Hematopoietic multipotent progenitor cell treated with erythropoietin and hydrocortisone succinate and interleukin-3 and kit ligand, for 15 days (in vitro differentiated cells): ENCODE measurements around the gene COQ10A.

Source experiments
- DNase-seq: peaks from one replicate; pipeline ENCODE4 v3.0.0-alpha.2; 2015; ENCODE audit warnings: low spot score

COQ10A gene

GRCh38 chr12:56266693-56267442 lies at the start of gene COQ10A:
Gene COQ10A, plus strand, starts transcription at chr12:56266942. Its CDS starts 177 bp downstream, at chr12:56267119.
- peak; percentile 80 for DNase-seq

DNA sequence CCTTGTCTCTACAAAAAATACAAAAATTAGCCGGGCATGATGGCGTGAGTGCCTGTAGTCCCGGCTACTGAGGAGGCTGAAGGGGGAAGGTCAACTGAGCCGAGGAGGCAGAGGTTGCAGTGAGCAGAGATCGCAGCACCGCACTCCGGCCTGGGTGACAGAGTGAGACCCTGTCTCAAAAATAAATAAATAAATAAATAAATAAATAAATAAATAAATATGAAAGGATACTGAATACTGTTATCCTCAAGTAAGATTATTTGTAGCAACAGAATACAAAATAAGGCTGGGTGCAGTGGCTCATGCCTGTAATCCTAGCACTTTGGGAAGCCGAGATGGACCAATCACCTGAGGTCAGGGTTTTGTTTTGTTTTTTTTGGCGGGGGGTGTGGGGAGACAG lies 46.9 kb upstream of the COQ10A start:
- DNase-seq: no peak

GRCh38 chr12:56220611-56221231 lies 46.0 kb upstream of the COQ10A start:
- peak; percentile 21 for DNase-seq

- peak; percentile 21 for DNase-seq
Observed at GRCh38 chr12:56221232-56221756, 45.4 kb upstream of the COQ10A start.

DNA sequence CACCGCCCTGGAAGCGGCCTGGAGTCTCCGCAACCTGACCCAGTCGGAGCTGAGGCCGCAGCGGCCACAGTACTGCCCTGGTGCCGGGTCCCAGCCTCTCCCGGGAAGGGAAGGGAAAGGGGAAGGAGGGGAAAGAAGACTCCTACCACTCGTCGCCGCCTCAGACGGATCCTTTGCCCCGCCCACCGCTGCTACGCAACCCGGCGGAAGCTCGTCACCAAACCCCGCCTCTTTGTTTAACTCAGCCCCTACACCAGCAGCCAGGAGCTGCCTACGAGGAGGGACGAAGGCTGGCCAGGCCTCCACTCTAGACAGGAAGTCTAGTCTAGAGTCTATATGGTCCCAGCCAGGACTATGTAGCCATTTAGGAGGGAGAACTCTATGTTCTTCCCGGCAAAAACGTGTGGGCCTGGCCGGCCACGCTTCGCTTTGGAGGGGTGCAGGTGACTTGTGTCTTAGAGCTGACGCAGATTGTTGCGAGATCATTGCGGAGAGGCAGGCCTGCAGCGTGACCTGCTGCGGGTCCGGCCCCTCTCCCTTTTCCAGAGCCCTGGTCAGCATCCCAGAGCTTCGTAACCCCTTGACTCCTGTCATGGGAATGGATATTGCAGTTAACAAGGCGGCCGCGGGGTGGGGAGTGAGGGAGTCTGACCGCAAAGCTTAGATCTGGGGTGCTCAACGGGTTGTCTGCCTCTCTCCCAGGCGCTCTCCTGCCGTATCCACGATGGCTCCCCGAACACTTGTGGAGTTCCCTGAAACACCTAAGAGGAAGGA lies 44.8 kb upstream of the COQ10A start, which contains the start of gene RNF41:
TSS of gene RNF41 (minus strand) at position 166 of the 774 bp plus-strand sequence. CDS start 7,875 bp downstream, outside the sequence.
- peak; percentile 96 for DNase-seq

DNA sequence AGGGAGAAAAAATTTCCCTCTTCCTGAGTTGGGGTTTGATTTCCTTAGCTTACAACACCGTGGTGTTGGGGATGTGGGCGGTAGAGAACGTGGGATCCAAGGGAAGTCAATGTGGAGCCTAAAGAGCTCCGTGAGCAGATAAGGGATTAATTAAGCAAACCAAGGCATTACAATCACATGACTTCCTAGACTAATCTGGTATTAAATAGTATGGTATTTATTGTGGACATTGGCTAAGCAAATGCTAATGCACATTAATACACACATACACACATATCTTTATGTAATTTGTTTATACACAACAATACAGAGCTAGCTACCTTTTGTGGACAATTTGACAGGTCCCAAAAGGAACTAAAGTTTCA lies 44.2 kb upstream of the COQ10A start:
- no peak for DNase-seq

DNA sequence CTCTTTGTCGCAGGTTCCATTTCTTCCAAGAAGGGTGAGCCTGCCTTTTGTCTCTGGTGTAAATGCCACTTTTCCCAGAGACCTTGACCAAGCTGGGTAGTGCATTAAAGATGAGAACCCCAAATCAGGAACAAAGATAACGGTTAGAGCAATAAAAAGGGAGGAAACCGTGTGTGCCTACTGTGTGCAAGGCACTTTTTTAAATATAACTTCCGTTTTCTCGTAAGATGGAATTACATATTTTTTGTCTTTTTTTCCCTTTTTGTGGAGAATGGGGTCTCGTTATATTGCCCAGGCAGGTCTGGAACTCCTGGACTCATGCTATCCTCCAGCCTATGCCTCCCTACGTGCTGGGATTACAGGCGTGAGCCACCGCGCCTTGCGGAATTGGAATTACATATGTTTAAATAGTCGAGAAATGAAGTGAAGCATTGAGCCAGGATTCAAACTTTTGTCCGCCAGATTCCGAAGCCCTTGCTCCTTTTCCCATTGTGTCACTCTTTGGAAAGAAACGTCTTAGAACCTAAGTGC lies 43.1 kb upstream of the COQ10A start:
- DNase-seq: no peak

- DNase-seq: peak; percentile 94
Observed at GRCh38 chr12:56224102-56224701, 42.5 kb upstream of the COQ10A start, which contains the start of gene NABP2. Gene NABP2, plus strand, starts transcription at chr12:56224342. Its CDS starts 515 bp downstream, at chr12:56224857.

DNA sequence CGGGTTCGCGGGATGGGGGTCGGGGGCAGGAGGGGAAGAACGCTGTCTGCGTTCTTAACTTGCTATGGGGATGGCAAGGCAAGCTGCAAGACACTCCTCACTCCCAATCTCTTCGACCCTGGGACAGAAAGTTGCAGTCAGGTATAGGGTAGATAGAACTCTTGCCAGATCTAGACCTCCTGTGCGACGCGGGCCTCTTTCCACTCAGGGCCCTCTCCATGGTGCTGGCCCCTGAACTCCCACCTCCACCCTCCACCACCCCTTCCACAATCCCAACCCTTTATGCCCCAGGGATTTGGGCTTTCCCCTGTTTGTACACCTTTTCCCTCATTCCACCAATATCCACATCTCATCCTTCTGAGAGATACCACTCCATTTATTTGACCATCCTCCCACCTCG lies 41.8 kb upstream of the COQ10A start:
- no peak for DNase-seq

DNA sequence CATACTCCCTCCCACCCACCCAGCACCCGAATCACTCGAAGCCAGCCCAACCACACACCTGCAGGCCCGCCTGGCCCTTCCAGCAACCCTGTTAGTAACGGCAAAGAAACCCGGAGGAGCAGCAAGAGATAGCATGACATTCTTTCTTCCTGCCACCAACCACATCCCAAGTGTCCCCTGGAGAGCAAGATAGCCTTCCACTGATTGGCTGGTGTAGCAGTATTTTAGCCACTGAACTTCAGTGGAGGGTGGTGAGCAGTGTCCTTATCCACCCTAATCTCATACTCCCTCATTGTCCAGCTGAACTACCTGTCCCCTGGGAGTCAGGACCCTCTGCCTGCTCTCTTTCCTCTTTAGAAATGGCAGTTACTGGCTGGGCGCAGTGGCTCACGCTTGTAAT lies 37.7 kb upstream of the COQ10A start:
- DNase-seq: no peak

- DNase-seq: no peak
Observed at GRCh38 chr12:56229916-56230431, 36.8 kb upstream of the COQ10A start, which contains the start of gene SLC39A5. Gene SLC39A5, plus strand, starts transcription at chr12:56230051. Its CDS starts 1,224 bp downstream, at chr12:56231275.

DNA sequence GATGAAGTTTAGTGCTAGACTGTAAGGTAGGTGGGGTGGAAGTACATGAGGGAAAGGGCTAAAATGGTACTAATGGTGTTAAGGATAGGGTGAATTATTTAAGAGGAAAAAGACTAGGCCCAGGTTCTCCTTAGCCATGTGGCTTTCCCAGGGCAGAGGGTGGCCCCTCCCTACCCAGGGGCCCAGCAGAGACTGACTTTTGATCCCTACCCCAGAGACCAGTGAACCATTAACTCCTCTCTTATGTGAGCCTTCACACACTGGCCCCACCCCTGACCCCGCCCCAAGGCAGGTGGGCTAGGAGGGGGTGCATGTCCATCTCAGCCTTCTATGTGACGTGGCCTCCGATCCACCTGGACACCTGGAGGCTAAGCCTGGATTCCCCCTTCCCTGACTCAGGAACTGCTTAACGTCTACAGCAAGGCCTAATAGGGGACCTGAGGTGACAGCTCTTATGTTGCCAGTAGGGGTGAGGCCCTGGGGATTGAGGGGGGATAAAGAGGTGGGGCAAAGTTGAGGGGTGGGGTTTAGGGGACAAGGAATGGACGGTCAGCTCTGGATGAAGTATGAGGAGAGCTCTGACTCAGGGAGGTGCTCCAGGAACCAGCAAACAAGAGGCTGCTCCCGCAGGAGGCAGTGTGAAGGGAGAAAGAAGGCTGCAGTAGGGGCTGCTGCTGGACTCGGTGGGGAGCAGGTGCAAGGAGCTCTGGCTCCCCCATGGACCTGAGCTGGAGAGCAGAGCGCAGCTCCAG lies 36.1 kb upstream of the COQ10A start:
- DNase-seq: no peak

- no peak for DNase-seq
Observed at GRCh38 chr12:56231184-56231582, 35.6 kb upstream of the COQ10A start.

DNA sequence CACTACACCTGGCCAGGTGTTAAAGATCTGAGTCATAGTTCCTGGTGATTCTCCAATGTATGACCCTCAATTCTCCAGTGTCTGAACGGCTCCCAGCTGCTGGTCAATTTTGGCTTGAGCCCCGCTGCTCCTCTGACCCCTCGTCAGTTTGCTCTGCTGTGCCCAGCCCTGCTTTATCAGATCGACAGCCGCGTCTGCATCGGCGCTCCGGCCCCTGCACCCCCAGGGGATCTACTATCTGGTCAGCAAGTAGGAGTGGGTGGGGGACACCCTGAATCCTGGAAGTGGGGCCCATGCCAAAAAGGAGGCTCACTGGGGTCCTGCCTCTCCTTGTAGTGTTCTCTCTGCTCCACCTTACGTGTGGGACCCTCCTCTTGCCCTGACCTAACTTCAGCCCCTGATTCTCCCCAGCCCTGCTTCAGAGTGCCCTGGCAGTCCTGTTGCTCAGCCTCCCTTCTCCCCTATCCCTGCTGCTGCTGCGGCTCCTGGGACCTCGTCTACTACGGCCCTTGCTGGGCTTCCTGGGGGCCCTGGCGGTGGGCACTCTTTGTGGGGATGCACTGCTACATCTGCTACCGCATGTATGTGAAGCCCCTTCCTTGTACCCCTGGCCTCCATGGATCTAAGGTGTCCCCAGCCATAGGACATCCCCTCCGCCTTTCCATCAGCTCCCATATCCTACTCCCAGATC lies 31.9 kb upstream of the COQ10A start:
- DNase-seq: no peak

DNA sequence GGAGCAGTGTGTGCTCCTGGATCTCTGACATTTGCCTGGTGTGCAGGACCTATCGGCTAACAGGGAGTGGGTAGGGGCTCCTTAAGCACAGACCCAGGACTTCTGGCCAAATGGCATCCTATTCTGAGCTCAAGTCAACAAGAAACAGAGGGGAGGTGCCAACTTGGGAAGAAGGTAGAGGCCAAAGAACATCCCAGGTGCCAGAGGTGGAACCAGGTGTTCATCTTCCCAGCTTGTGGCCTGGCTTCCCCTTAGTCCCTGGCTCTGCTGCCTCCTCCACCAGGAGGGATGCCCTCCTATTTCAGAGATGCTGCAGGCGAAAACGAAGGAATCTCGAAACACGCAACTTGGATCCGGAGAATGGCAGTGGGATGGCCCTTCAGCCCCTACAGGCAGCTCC lies 30.7 kb upstream of the COQ10A start:
- DNase-seq: no peak

GRCh38 chr12:56236985-56237384 lies 29.8 kb upstream of the COQ10A start:
- DNase-seq: no peak

- no peak for DNase-seq
Observed at GRCh38 chr12:56237552-56237951, 29.2 kb upstream of the COQ10A start.

DNA sequence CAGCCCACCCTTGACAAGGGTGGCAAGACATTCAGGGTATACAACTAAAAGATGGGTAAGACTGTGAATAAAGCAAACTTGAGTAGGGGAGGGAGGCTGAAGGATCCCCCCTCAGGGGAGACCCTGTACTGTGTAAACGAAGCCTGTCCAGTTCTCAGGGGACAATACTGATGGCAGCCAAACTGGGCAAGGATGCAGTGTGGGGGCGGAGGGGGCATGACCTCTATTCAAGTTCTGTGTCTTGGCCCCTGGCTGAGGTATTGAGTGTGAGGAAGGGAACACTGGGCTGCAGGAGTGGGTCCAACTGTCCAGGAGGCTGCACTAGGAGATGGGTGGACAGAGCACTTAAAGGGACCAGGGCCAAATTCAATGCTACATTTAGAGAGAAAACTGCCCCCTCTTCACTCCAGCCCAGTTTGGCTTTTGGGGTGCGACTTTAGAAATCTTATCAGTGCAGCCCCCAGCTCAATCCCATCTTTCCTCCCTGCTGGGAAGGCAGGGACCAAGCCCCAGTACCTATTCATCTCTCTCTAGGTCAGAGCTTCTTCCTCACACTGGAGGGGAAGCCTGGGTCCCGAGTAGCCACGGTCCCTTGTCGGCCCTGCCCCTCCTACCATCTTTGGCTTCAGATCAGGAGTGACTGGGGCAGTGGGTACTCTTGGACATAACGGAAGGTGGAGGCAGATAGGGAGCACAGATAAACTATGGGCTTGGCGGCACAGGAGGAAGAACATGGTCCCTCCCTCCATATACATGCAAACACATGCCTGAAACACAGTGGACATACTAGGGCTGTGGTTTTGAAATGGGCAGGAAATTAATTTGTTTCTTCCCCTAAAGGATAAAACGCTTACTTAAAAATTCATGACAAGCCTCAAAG lies 25.1 kb upstream of the COQ10A start:
- no peak for DNase-seq

- DNase-seq: no peak
Observed at GRCh38 chr12:56242986-56243385, 23.8 kb upstream of the COQ10A start.
